Measurements from ENCODE around the gene REPS2. TPM values are rescaled to one million over a fixed set of nuclear protein-coding genes. Genes with fewer than 3 reads are reported as not detected.

The REPS2 gene
- total RNA-seq, 2 donors from 2014 or later = 15.8 to 19.7 TPM

DNA sequence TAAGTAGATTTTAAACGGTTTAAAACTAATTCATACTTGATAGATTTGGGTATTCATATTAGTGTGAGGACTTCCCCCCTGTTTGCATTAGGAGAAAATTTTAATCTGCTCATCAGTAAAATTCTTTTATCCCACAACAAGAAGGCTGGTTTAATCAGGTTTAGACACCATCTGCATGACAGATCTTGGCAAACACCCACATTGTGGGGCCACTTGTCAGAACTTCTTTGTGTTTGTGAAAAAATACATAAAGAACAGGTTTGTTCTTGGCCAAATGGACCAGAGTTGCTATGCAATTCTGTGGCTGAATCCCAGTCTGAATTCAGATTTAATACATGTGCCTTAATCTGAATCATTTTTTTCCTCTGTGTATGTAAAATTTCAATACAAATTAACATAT lies 121.1 kb downstream of the REPS2 start:
- 60 to 61% methylated on average over 1 of the region's 1 CpG for WGBS, 2 donors
- Histone ChIP-seq H3K9me3 (no peaks in the 10 kb centered on the region), H3K4me3 (no peak overlapping the region), H3K27ac (no peak overlapping the region), H3K36me3 (replicated peaks in 1 of 2; ENCODE audit: insufficient read depth in 1 of 2, low read depth in 2 of 2) (no peaks in the 10 kb centered on the region), H3K27me3 (no peaks in the 10 kb centered on the region), H3K4me1 (no peaks in the 10 kb centered on the region)
- TF ChIP-seq CTCF (IDR thresholded peaks at IDR 0.05) = no peak
- no peak for TF ChIP-seq POLR2A (IDR thresholded peaks at IDR 0.05)
- intact Hi-C loops (cut with DNase I) = no loop called here
- ATAC-seq (no peak), DNase-seq (no peak)

GRCh38 chrX:17072301-17072700 lies 125.8 kb downstream of the REPS2 start:
- TF ChIP-seq CTCF (IDR thresholded peaks at IDR 0.05) = no peak
- TF ChIP-seq POLR2A (IDR thresholded peaks at IDR 0.05) = no peak

GRCh38 chrX:17072721-17073230 lies 126.3 kb downstream of the REPS2 start:
- TF ChIP-seq POLR2A (IDR thresholded peaks at IDR 0.05) (no peak), CTCF (IDR thresholded peaks at IDR 0.05) (no peak)
- Histone ChIP-seq H3K4me3 (no peak overlapping the region), H3K36me3 (replicated peaks in 1 of 2; ENCODE audit: insufficient read depth in 1 of 2, low read depth in 2 of 2) (no peaks in the 10 kb centered on the region), H3K27ac (no peak overlapping the region), H3K4me1 (no peaks in the 10 kb centered on the region), H3K27me3 (no peaks in the 10 kb centered on the region), H3K9me3 (no peaks in the 10 kb centered on the region)
- no peak for ATAC-seq
- no peak for DNase-seq
- intact Hi-C loops (cut with DNase I) = no loop called here
- 88% methylated on average over 2 of the region's 3 CpGs; no CpG with 5 or more reads in 1 of the 2 donors for WGBS, 2 donors

More at GRCh38 chrX:17072301-17072700, 125.8 kb downstream of the REPS2 start:
- H3K36me3 ChIP-seq (replicated peaks in 1 of 2; ENCODE audit: insufficient read depth in 1 of 2, low read depth in 2 of 2) = no peaks in the 10 kb centered on the region
- no peaks in the 10 kb centered on the region for H3K4me1 ChIP-seq
- DNase-seq = no peak
- H3K27me3 ChIP-seq = no peaks in the 10 kb centered on the region
- no peak overlapping the region for H3K27ac ChIP-seq
- intact Hi-C loops (cut with DNase I) = no loop called here
- WGBS, 2 donors = 90% methylated on average over 2 of the region's 2 CpGs; no CpG with 5 or more reads in 1 of the 2 donors
- no peak overlapping the region for H3K4me3 ChIP-seq
- ATAC-seq = no peak
- no peaks in the 10 kb centered on the region for H3K9me3 ChIP-seq

DNA sequence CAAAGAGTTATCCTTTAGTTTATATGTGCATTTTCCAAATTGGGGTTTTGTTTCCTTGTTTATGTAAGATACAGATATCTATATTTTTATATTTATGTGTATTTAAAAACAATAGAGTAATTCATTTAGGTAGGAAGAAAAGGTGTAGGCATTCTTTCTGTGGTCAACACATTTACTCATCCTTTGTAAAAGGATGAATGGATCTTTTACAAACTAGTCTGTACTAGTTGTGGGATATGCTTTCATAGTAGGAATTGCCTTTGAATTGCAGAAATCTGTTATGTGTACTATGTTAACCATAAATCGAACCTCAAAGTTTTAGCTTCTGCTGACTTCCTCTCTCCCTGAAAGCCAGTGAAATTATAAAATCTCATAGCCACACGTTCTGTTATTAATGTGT lies 128.5 kb downstream of the REPS2 start:
- Histone ChIP-seq H3K4me3 (no peak overlapping the region), H3K27ac (no peak overlapping the region), H3K4me1 (no peaks in the 10 kb centered on the region), H3K36me3 (replicated peaks in 1 of 2; ENCODE audit: insufficient read depth in 1 of 2, low read depth in 2 of 2) (no peaks in the 10 kb centered on the region), H3K9me3 (no peaks in the 10 kb centered on the region), H3K27me3 (no peaks in the 10 kb centered on the region)
- intact Hi-C loops (cut with DNase I) = no loop called here
- TF ChIP-seq CTCF (IDR thresholded peaks at IDR 0.05) (no peak), POLR2A (IDR thresholded peaks at IDR 0.05) (no peak)
- 44 to 51% methylated on average over 2 of the region's 2 CpGs for WGBS, 2 donors
- DNase-seq = no peak
- ATAC-seq = no peak

GRCh38 chrX:17077361-17077760 lies 130.9 kb downstream of the REPS2 start:
- Histone ChIP-seq H3K4me3 (no peak overlapping the region), H3K27ac (no peak overlapping the region), H3K36me3 (replicated peaks in 1 of 2; ENCODE audit: insufficient read depth in 1 of 2, low read depth in 2 of 2) (no peaks in the 10 kb centered on the region), H3K27me3 (no peaks in the 10 kb centered on the region), H3K4me1 (no peaks in the 10 kb centered on the region), H3K9me3 (no peaks in the 10 kb centered on the region)
- DNase-seq = no peak
- TF ChIP-seq POLR2A (IDR thresholded peaks at IDR 0.05) (no peak), CTCF (IDR thresholded peaks at IDR 0.05) (no peak)
- intact Hi-C loops (cut with DNase I) = no loop called here
- WGBS, 2 donors = 95% methylated on average over 5 of the region's 6 CpGs; no CpG with 5 or more reads in 1 of the 2 donors
- no peak for ATAC-seq

Data from body of pancreas (tissue), 4 donors.